ENCODE data around the gene SLC22A6.

GRCh38 chr11:62930157-62930556, 54.6 kb downstream of the SLC22A6 start:
- TF ChIP-seq CTCF (conservative IDR thresholded peaks at IDR 0.05; ENCODE audit: low read length) (no peak), EZH2phosphoT487 (IDR thresholded peaks at IDR 0.05; ENCODE audit: borderline replicate concordance) (no peak)

Measured in Loucy (cell line).